Right lobe of liver (tissue), 4 donors: ENCODE measurements around the gene CD248.

Experiments
- CTCF ChIP-seq, 4 donors: fragments of 200-600 bp in 3 of 4; fragments of 450-650 bp in 1 of 4; IDR thresholded peaks; one replicate each; pipeline versions ENCODE4 v1.5.1 to v1.8.0; 2016 to 2022; ENCODE audit warnings: antibody characterized with exemption in 4 of 4, mild to moderate bottlenecking in 2 of 4
- POLR2A ChIP-seq: fragments of 450-650 bp; IDR thresholded peaks from one replicate; pipeline ENCODE4 v1.6.1; 2017; ENCODE audit warnings: antibody characterized with exemption, mild to moderate bottlenecking
- donor health status: DM: no; HTN: no; CAD: no.
- donor health status: DM: no; HTN: no; CAD: no.
- donor health status: DM: no; HTN: yes; CAD: no.

GRCh38 chr11:66365166-66365565 lies 48.3 kb upstream of the CD248 start:
- no peak for TF ChIP-seq CTCF (IDR thresholded peaks at IDR 0.05)
- TF ChIP-seq POLR2A: no peak
